Psoas muscle (tissue), 8 donors: Measurements from ENCODE around the gene TMEM126B. TPM values are rescaled to one million over a fixed set of nuclear protein-coding genes. Genes with fewer than 3 reads are reported as not detected.

Experiments used
- ATAC-seq, 4 donors: fragments of 200-7000 bp; cut with Tn5 transposase; one replicate each; pipeline ENCODE4 v1.9.1; 2020; ENCODE audit warnings: moderate library complexity in 3 of 4, mild to moderate bottlenecking in 2 of 4
- DNase-seq, 2 donors: peaks; one replicate each; pipeline ENCODE4 v3.0.0-alpha.2; 2020
- H3K27ac ChIP-seq: fragments of 200-600 bp; one replicate; pipeline ENCODE4 v1.8.0; 2022
- H3K27me3 ChIP-seq, 3 donors: fragments of 200-600 bp in 1 of 3; one replicate each; pipeline versions ENCODE4 v1.6.1 to v1.8.0; 2013 to 2022; ENCODE audit warnings: low read length in 2 of 3, mild to moderate bottlenecking in 2 of 3, moderate library complexity in 1 of 3; ENCODE audit not compliant: insufficient read depth in 3 of 3
- H3K36me3 ChIP-seq, 2 donors: fragments of 200-600 bp in 1 of 2; one replicate each; pipeline versions ENCODE4 v1.6.1 to v1.8.0; 2013 to 2022; ENCODE audit warnings: low read depth in 1 of 2, mild to moderate bottlenecking in 1 of 2, moderate library complexity in 1 of 2; ENCODE audit not compliant: insufficient read depth in 1 of 2
- H3K4me1 ChIP-seq: fragments of 200-600 bp; one replicate; pipeline ENCODE4 v1.8.0; 2022
- H3K4me3 ChIP-seq: fragments of 200-600 bp; one replicate; pipeline ENCODE4 v1.8.0; 2022; ENCODE audit warnings: mild to moderate bottlenecking
- H3K9me3 ChIP-seq: fragments of 200-600 bp; one replicate; pipeline ENCODE4 v1.8.0; 2022
- CTCF ChIP-seq: fragments of 200-600 bp; IDR thresholded peaks from one replicate; pipeline ENCODE4 v1.8.0; 2022; ENCODE audit warnings: antibody characterized with exemption
- WGBS, 3 donors: extraction: QIAGEN DNeasy Blood & Tissue Kit; methylation state at CpG; one replicate each; pipeline versions ENCODE4 v1.1.6 to v1.1.7; 2013; 5-methylcytosine and 5-hydroxymethylcytosine counted together
- intact Hi-C, 2 donors: fragments of 100-400 bp; cut with DNase I; formaldehyde crosslinking; loops; one replicate each; pipeline versions ENCODE4 v1.11.0 to v1.14.2; 2022
- polyA plus RNA-seq, 3 donors: library from polyadenylated mRNA; stranded (reverse); fragments of 200-250 nt; gene quantifications; one replicate each; pipeline ENCODE4 v1.2.3, GENCODE V29; 2013
- total RNA-seq, 4 donors: library from RNA; stranded (reverse); fragmentation: NEBNext Ultra II Directional in 2 of 4; extraction: Animal tissue kit (Norgen Biotek cat#: 25700) in 2 of 4; gene quantifications; one replicate each; pipeline versions ENCODE4 v1.2.1 to v1.2.4, GENCODE V29; 2021 to 2023
- donor health status: healthy with polysubstance abuse.
- donor health status: DM: no; HTN: no; CAD: no; lungs with moderate emphysema.
- donor health status: Bipolar disorder and iron deficiency.
- donor health status: healthy.
- donor health status: DM: yes; HTN: yes; CAD: no.
- donor health status: DM: no; HTN: no; CAD: no.
- donor health status: DM: no; HTN: no; CAD: no.
- donor health status: DM: yes; HTN: yes; CAD: no.

Gene TMEM126B
- total and polyA plus RNA-seq, 7 donors, result 20.0 to 40.6 (median 28.6) TPM

GRCh38 chr11:85679576-85679975, 51.2 kb downstream of the TMEM126B start:
- H3K27ac ChIP-seq, result no peak overlapping the region
- H3K4me1 ChIP-seq, result no peaks in the 10 kb centered on the region
- DNase-seq (no peak), ATAC-seq (no peak)
- H3K4me3 ChIP-seq, result no peak overlapping the region
- no peak for TF ChIP-seq CTCF
- WGBS, 3 donors, result 74 to 85% (median 77%) methylated on average over 4 of the region's 4 CpGs
- H3K9me3 ChIP-seq, result no peaks in the 10 kb centered on the region
- intact Hi-C loops, result no loop called here
- no peaks in the 10 kb centered on the region for H3K36me3 ChIP-seq
- no peaks in the 10 kb centered on the region for H3K27me3 ChIP-seq

- H3K4me3 ChIP-seq, result no peak overlapping the region
- no peak overlapping the region for H3K27ac ChIP-seq
- H3K36me3 ChIP-seq, result no peaks in the 10 kb centered on the region
- WGBS, 3 donors, result 66 to 88% (median 70%) methylated on average over 1 of the region's 1 CpG
- intact Hi-C loops, result no loop called here
- TF ChIP-seq CTCF, result no peak
- no peak for ATAC-seq
- DNase-seq, result no peak
- H3K27me3 ChIP-seq, result no peaks in the 10 kb centered on the region
- H3K9me3 ChIP-seq, result no peaks in the 10 kb centered on the region
- H3K4me1 ChIP-seq, result peaks cover 10% of the 10 kb centered on the region
Measured at GRCh38 chr11:85680897-85681296, 52.5 kb downstream of the TMEM126B start.

- TF ChIP-seq CTCF, result no peak
- H3K9me3 ChIP-seq, result no peaks in the 10 kb centered on the region
- intact Hi-C loops, result no loop called here
- no peaks in the 10 kb centered on the region for H3K36me3 ChIP-seq
- H3K27me3 ChIP-seq, result no peaks in the 10 kb centered on the region
- no peak overlapping the region for H3K27ac ChIP-seq
- DNase-seq (peak; percentile 75 to 86), ATAC-seq (peak; percentile 46 to 64 (median 54))
- WGBS, 3 donors, result 24 to 27% (median 25%) methylated on average over 37 to 43 of the region's 43 CpGs
- peaks cover 16% of the 10 kb centered on the region for H3K4me1 ChIP-seq
- peak overlapping the region; percentile 84 for H3K4me3 ChIP-seq
Measured at GRCh38 chr11:85682330-85683305, 54.2 kb downstream of the TMEM126B start.

- intact Hi-C loops, result no loop called here
- WGBS, 3 donors, result 23 to 32% (median 28%) methylated on average over 15 of the region's 15 CpGs
Measured at GRCh38 chr11:85685125-85685819, 56.9 kb downstream of the TMEM126B start.

More at GRCh38 chr11:85685125-85685819, 56.9 kb downstream of the TMEM126B start:
- Histone ChIP-seq H3K36me3 (no peaks in the 10 kb centered on the region), H3K27me3 (no peaks in the 10 kb centered on the region), H3K27ac (peak overlapping the region; percentile 76), H3K4me1 (peaks cover 16% of the 10 kb centered on the region), H3K4me3 (peak overlapping the region; percentile 70), H3K9me3 (no peaks in the 10 kb centered on the region)
- no peak for TF ChIP-seq CTCF
- DNase-seq (peak in 1 of 2 donors; percentile 55), ATAC-seq (no peak)
